SK-N-DZ (cell line): Measurements from ENCODE around the gene TBL2.
"Not testable (repeated sequence)": the region's sequence is repeated elsewhere in the genome, so short reads cannot be mapped to it uniquely, and the experiment has no call there.

Experiments
- DNase-seq: peaks from one replicate; pipeline ENCODE4 v3.0.0-alpha.2; 2015; ENCODE audit warnings: low spot score

The TBL2 gene

GRCh38 chr7:73570521-73570920, 7.9 kb downstream of the TBL2 start:
- DNase-seq: no peak

DNA sequence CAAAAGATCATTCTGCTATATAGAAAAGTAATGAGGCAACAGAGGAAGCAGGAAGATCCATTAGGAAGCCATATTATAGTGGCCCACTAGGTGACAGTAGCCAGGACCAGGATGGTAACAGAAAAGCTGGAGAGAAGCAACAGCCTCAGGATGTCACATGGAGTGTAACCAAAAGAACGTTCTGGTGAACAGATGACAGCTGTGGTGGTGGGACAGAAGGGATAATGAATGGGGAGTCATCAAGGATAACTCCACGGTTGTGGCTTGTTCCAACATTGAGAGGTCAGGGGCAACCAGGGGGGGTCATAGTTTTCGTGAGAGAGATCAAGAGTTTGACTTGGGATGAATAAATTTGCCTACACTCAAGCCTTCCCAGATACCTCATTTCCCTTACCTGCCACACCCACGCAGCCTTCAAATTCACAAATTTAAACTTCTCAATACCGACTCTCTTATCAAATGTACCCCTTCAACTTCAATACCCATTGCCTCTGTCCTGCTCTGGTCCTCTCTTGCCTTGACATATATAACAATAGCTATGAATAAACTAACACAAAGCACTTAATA, 9.3 kb downstream of the TBL2 start:
- no peak for DNase-seq

DNA sequence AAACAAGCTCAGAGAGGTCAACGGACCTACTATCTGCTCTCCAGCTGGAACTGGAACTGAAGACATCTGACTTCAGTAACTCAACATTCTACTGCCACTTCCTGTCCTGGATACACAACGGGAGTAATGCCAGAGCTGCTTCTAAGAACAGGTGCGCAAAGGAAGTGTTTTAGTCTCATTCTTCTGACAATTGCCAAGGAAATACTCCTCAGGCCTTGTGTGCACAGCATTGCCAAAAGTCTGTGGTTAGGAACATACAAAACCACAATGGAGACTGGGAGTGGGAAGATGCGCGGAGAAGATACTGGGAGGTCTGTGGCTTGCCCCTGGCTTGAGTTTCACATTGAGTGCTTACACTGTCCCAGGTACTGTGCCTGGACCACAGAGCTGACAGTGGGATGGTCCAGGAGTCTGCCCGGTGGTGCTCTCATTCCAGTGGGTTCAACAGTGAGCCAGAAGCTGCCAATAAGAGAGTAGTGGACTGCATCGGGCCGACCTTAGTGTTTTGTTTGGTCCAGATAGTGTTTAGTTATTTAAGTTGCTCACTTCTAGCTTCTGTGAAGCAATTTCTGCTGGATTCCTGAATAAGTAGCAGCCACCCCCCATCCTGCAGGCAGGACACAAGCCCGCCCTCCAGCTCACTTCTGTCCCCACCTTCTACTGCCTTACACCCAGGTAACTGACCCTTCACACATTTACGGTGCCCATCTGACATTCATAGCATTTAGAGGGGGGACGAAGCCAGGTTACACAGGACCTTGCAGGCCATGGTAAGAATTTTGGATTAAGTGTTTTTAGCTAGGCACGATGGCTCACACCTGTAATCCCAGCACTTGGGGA, 10.3 kb downstream of the TBL2 start:
- DNase-seq: no peak

DNA sequence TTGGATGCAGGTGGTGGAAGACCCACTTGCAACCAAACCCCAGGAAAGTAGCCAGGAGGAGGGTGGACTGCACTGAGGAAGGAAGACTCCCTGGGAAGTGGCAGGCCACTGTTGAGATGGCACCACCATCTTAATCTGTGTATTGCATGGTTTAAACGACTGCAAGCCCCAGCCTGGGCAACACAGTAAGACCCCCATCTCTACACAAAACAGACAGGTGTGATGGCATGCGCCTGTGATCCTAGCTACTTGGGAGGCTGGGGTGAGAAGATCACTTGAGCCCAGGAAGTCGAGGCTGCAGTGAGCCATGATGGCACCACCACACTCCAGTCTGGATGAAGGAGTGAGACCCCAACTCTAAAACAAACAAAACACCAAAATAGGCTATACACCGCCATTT, 11.2 kb downstream of the TBL2 start:
- DNase-seq: no peak

DNA sequence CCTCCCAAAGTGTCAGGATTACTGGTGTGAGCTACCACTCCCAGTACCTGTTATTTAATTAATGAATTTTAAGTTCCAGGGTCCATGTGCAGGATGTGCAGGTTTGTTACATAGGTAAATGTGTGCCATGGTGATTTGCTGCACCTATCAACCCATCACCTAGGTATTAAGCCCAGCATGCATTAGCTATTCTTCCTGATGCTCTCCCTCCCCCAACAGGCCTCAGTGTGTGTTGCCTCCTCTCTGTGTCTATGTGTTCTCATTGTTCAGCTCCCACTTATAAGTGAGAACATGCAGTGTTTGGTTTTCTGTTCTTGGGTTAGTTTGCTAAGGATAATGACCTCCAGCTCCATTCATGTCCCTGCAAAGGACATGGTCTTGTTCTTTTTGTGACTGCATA, 11.9 kb downstream of the TBL2 start:
- DNase-seq: not testable (repeated sequence)

DNA sequence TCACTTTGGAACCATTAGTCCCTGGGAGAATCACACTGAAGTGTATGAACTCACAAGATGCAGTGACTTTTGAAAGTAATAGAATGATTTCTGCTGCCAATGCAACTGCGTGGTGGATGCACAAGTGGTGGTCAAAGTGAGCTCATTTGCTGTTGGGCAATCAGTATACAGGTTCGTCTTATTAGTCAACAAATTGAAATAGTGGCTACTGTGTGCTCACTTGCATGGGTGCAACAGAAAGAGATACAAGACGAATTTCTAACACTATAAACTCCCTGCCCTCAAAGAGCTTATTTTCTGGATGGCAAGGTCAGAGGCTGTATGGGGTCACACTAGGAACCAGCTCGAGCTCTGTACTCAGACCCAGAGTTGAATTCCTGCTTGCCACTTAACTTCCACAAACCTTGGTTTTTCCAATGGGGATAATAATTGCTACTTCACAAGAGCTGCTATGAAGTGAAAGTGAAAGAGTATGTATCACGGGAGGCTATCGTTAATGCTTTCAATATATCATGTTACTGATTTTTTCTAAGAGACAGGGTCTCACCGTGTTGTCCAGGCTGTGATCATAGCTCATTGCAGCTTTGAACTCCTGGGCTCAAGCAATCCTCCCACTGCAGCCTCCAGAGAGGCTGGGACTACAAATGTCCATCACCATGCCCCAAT, 12.6 kb downstream of the TBL2 start:
- DNase-seq: no peak

DNA sequence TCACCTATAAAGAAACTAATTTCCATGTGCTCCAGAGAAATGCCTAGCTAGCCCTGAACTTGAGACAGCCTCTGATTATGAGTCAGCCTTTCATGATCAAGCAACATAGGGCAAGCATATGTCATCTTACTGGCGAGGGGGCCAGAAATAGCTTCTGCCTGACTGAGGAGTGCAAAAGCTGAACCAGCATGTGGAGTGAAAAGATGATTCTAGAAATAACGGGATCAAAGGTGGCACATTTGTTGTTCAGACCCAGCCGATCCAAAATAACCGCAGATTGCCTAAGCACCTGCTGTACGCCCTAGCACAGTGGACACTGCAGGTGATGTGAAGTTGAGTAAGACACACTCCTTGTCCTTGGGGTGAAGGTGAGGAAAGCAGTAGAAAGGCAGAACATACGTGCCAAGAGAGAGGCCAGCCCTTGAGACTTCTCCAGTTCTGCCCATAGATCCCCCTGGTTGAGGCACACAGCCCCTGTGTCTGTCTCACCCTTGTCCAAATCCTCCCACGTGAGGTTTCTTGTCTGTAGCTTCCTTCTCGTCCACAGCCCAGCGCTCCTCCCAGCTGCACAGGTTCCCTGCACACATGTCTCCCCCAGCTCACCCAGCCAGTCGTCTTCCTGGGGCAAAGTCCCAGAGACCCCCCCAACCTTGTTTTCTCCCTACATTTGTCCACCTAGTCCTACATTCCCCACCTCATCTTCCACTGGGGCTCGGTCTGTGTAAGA, 18.1 kb downstream of the TBL2 start:
- no peak for DNase-seq

GRCh38 chr7:73557397-73558257, 20.8 kb downstream of the TBL2 start, which contains the start of gene BCL7B:
TSS of gene BCL7B (minus strand) at chr7:73557690. CDS start at chr7:73557578, 112 bp downstream.
- DNase-seq: peak; percentile 63

GRCh38 chr7:73557108-73557396, 21.3 kb downstream of the TBL2 start:
- peak; percentile 89 for DNase-seq

GRCh38 chr7:73556208-73557107, 21.9 kb downstream of the TBL2 start:
- DNase-seq: no peak

GRCh38 chr7:73555411-73555982, 22.9 kb downstream of the TBL2 start:
- DNase-seq: no peak

GRCh38 chr7:73550093-73550492, 28.3 kb downstream of the TBL2 start:
- DNase-seq: not testable (repeated sequence)

DNA sequence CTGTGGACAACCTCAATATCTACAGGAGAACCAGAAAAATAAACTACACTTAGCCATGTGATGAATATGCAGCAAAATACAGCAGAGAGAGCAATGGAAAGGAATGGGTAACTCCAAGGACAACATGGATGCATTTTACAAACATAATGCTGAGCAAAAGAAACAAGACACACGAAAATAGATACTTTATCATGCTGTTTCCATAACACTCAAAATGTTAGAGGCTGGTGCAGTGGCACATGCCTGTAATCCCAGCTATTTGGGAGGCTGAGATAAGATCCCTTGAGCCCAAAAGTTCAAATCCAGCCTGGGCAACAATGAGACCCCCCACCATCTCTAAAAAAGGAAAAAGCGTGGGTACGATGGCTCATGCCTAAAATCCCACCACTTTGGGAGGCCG, 29.2 kb downstream of the TBL2 start:
- no peak for DNase-seq

DNA sequence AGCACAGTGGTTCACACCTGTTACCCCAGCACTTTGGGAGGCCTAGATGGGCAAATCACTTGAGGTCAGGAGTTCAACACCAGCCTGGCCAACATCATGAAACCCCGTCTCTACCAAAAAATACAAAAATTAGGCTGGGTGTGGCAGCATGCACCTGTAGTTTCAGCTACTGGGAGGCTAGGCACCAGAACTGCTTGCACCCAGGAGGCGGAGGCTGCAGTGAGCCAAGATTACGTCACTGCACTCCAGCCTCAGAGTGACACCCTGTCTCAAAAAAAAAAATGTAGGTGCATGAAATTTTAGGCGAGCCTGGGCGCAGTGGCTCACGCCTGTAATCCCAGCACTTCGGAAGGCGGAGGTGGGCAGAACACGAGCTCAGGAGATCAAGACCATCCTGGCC, 30.5 kb downstream of the TBL2 start:
- DNase-seq: no peak

DNA sequence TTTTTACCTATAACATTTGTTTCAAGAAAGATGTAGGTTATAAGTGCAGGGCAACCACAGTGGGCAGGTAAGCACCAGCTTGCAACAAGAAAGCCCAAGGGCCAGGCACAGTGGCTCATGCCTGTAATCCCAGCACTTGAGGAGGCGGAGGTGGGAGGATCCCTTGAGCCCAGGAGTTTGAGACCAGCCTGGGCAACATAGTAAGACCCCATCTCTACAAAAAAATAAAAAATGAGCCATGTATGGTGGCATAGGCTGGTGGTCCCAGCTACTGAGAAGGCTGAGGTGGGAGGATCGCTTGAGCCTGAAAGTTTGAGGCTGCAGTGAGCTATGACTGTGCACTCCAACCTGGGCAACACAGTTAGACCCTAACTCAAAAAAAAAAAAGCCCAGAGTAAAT, 33.7 kb downstream of the TBL2 start:
- no peak for DNase-seq

GRCh38 chr7:73541722-73542121, 36.7 kb downstream of the TBL2 start:
- no peak for DNase-seq

DNA sequence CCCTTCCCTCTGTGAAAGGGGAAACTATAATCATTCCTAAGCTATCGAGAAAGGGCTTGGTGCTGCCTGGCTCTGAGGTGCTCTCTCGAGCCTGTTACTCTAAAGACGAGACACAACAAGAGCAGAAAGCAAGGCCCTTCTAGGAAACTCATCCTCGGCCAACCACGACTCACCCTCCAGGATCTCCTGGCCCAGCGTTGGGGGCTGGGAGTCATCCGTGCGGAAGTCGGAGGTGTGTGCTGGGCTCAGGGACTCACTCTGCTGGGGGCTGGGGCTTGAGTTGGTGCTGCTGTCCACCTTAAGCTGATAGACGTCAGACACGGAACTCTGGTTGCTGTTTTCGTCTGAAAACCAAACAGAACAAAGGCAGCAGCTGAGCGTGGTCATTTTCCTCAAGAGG, 38.7 kb downstream of the TBL2 start:
- no peak for DNase-seq

GRCh38 chr7:73538510-73538909, 39.9 kb downstream of the TBL2 start:
- not testable (repeated sequence) for DNase-seq

DNA sequence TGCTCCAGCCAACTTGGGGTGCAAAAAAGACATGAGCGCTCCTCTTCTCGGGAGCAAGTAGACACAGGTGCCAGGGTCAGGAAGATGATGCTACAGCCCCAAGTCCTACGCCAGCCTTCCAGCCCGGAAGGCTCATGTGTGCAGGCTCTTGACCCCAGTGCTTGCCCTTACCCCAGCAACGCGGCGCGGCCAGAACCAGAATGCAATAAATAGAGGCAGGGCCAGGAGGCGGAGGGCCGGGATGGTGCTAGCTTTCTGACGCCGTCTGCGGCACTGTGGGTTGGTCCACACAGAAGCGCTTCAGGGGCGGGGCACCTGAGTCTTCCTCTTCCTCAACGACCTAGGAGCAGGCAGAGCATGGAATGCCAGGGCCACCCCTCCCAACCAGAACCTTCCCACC, 41.3 kb downstream of the TBL2 start:
- no peak for DNase-seq

- no peak for DNase-seq
These were observed 41.9 kb downstream of the TBL2 start for GRCh38 chr7:73536479-73536878.
